Effector memory CD4-positive, alpha-beta T cell (primary cell): Measurements from ENCODE around the gene MED23.

Source experiments
- DNase-seq, 3 donors: peaks; one replicate each; pipeline ENCODE4 v3.0.0-alpha.2; 2020
- H3K27ac ChIP-seq: 2 replicates; pipeline ENCODE4 v1.7.0; 2013; ENCODE audit warnings: mild to moderate bottlenecking, low read length, moderate library complexity; ENCODE audit not compliant: insufficient read depth, poor library complexity, severe bottlenecking
- H3K27me3 ChIP-seq: replicated peaks from 2 replicates; pipeline ENCODE4 v1.7.0; 2013; ENCODE audit warnings: mild to moderate bottlenecking, low read length; ENCODE audit not compliant: insufficient read depth, control insufficient read depth, poor library complexity, severe bottlenecking
- H3K36me3 ChIP-seq: 2 replicates; pipeline ENCODE4 v1.7.0; 2013; ENCODE audit warnings: mild to moderate bottlenecking, low read length, moderate library complexity; ENCODE audit not compliant: control insufficient read depth, insufficient read depth
- H3K4me1 ChIP-seq: 2 replicates; pipeline ENCODE4 v1.7.0; 2013; ENCODE audit warnings: low read length, mild to moderate bottlenecking; ENCODE audit not compliant: control insufficient read depth, insufficient read depth, poor library complexity, severe bottlenecking
- H3K4me3 ChIP-seq: 2 replicates; pipeline ENCODE4 v1.7.0; 2013; ENCODE audit warnings: low read length, low read depth, mild to moderate bottlenecking; ENCODE audit not compliant: insufficient read depth, poor library complexity, severe bottlenecking
- H3K9me3 ChIP-seq: 2 replicates; pipeline ENCODE4 v1.7.0; 2013; ENCODE audit warnings: mild to moderate bottlenecking, low read length, moderate library complexity; ENCODE audit not compliant: control insufficient read depth

The MED23 gene

DNA sequence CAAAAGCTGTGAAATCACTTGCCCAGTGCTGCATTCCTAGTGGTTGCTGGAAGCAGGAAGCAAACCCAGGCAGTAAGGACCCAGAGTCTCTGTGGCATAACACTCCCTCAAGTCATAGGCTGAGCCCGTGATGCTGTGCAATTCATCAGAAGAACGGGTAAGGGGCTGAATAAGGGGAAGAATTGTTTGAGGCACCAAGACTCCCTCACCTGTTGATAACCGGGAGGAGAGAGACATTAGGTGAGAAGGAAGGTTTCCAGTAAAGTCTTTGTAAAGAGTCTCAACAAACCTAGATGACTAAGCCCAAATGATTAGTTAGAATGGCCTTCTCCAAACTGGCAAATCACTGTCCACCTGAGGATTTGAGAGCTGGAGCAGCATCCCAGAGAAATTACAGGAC, 27.3 kb upstream of the MED23 start:
- no peak for DNase-seq
- no peak overlapping the region for H3K4me3 ChIP-seq
- no peaks in the 10 kb centered on the region for H3K36me3 ChIP-seq
- no peaks in the 10 kb centered on the region for H3K4me1 ChIP-seq
- H3K27me3 ChIP-seq: no peaks in the 10 kb centered on the region
- H3K27ac ChIP-seq: no peak overlapping the region
- H3K9me3 ChIP-seq: no peaks in the 10 kb centered on the region

DNA sequence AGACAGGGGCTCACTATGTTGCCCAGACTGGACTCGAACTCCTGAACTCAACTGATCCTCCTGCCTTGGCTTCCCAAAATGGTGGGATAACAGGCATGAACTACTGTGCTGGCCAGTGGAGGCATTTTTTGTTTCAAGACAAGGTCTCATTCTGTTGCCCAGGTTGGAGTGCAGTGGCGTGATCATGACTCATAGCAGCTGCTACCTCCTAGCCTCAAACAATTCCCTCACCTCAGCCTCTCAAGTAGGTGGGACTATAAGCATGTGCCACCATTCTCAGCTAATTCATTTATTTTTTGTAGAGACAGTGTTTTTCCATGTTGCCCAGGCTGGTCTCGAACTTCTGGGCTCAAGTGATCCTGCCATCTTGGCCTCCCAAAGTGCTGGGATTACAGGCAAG, 26.3 kb upstream of the MED23 start:
- DNase-seq: no peak

DNA sequence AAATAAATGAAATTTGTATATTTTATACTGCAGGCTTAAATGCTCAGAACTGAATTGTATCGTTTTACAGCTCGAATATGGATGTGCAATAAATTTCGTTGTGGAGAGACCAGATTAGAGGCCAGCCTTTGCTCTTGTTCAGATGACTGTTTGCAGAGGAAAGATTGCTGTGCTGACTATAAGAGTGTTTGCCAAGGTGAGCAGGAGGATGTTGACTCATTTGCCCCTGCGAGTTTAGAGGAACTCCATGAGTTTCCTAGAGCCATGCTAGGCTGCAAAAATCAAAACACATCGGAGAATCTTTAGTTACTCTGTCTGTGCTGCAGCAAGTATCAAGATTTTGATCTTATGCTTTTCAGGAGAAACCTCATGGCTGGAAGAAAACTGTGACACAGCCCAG, 24.4 kb upstream of the MED23 start:
- DNase-seq: no peak
- H3K4me1 ChIP-seq: no peaks in the 10 kb centered on the region
- no peaks in the 10 kb centered on the region for H3K36me3 ChIP-seq
- no peak overlapping the region for H3K27ac ChIP-seq
- H3K9me3 ChIP-seq: no peaks in the 10 kb centered on the region
- no peaks in the 10 kb centered on the region for H3K27me3 ChIP-seq
- H3K4me3 ChIP-seq: no peak overlapping the region

More for the DNA sequence above, 26.3 kb upstream of the MED23 start:
- Histone ChIP-seq H3K27ac (no peak overlapping the region), H3K4me3 (no peak overlapping the region), H3K27me3 (no peaks in the 10 kb centered on the region), H3K4me1 (no peaks in the 10 kb centered on the region), H3K36me3 (no peaks in the 10 kb centered on the region), H3K9me3 (no peaks in the 10 kb centered on the region)

DNA sequence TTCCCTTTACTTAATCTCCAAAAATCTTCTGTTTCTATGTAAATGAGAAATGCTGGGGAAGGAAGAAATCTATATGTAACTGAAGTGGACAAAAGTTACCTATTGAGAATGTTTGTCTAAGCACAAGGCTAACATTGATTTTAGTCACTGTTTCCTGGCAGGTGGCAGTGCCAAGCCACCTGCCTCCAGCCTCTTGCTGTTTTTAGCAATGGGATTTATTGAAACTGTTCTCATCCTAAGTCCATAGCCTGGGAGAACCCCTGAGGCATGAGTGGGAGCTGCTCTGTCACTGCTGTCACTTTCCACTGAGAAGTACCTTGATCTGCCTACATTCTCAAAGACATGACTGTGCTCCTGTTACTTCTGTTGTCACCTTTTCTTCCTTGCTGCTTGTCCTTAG, 23.7 kb upstream of the MED23 start:
- Histone ChIP-seq H3K27me3 (no peaks in the 10 kb centered on the region), H3K36me3 (no peaks in the 10 kb centered on the region), H3K4me3 (no peak overlapping the region), H3K27ac (no peak overlapping the region), H3K9me3 (no peaks in the 10 kb centered on the region), H3K4me1 (no peaks in the 10 kb centered on the region)
- DNase-seq: no peak

DNA sequence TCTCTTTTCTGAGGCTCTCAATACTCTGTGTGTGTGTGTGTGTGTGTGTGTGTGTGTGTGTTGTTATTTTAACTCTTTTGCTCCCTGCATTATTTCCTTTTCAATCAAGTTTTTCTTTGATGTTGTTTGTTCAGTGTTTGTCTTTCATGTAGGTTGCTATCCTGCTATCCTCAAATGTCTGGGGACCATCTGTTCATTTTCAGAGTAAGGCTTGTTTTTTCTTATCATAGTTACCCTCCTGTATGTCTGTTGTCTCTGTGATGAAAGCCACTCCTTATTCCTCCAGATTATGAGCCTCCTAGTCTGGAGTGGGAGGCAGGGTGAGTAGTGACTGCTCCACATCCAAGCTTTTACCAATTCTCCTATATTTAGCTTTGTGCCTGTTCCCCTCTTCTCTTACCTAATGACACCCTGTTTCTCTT, 18.2 kb upstream of the MED23 start:
- H3K4me3 ChIP-seq: no peak overlapping the region
- no peak overlapping the region for H3K27ac ChIP-seq
- H3K9me3 ChIP-seq: no peaks in the 10 kb centered on the region
- H3K4me1 ChIP-seq: no peaks in the 10 kb centered on the region
- no peaks in the 10 kb centered on the region for H3K27me3 ChIP-seq
- no peak for DNase-seq
- H3K36me3 ChIP-seq: no peaks in the 10 kb centered on the region

DNA sequence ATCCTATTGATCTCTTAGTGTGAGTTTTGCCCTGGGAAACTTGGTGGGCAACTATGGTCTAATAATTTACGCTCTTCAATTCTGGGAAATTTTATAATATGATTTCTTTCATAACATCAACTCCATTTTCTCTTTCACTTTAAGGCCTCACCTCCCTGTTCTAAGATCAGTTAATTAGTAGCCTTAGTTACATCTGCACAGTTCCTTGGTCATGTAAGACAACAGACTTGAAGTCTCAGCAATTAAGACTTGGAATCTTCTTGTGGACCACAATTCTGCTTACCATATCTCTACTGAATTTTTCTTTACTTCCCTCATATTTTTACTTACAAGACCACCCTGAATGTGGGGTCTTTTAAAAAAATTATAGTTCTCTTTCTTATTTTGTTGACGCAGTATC, 17.8 kb upstream of the MED23 start:
- DNase-seq: no peak
- no peaks in the 10 kb centered on the region for H3K27me3 ChIP-seq
- H3K27ac ChIP-seq: no peak overlapping the region

DNA sequence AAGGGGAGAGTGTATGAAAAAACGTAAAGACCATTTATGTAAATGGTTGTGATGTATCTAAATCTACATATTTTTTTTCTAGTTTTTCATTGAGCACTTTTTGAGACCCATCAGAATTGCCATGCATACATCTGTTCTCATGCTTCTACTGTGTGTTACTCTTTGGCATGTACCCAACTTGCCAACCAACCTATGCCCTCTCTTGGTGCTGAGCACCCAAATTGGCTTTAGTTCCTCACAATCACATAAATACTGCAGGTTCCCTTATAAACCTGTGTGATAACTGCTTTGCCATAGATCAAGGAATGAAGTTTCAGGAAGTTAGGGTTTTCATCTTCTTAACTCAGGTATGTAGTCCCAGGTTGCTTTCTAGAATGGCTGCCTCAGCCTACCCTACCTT, 16.9 kb upstream of the MED23 start:
- Histone ChIP-seq H3K36me3 (no peaks in the 10 kb centered on the region), H3K27me3 (no peaks in the 10 kb centered on the region), H3K4me3 (no peak overlapping the region), H3K4me1 (no peaks in the 10 kb centered on the region), H3K27ac (no peak overlapping the region), H3K9me3 (no peaks in the 10 kb centered on the region)
- no peak for DNase-seq

More for the DNA sequence above, 17.8 kb upstream of the MED23 start:
- Histone ChIP-seq H3K9me3 (no peaks in the 10 kb centered on the region), H3K4me3 (no peak overlapping the region), H3K4me1 (no peaks in the 10 kb centered on the region), H3K36me3 (no peaks in the 10 kb centered on the region)

DNA sequence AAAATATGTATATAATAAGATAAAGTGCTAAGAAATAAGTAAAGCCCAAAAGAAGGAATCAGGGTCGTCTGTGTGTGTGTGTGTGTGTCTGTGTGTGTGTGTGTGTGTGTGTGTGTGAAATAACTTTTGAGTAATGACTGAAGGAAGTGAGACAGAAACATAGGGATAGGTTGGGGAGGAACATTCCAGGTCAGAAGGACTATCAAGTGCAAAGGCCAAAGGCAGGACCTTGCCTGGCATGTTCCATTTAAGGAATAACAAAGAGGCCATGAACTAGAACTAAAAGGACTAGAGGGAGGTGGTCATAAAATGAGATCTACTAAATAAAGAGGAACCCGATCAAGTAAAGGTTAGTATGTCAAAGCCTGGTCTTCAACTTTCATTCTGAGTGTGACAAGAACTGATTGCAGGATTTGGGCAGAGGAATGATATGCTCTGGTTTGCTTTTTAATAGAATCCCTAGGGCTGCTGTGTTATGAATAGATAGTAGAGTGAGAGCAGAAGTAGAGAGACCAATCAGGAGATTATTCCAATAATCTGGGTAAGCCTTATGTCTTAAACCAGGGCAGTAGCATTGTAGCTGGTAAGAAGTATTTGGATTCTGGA, 15.9 kb upstream of the MED23 start:
- H3K9me3 ChIP-seq: no peaks in the 10 kb centered on the region
- DNase-seq: no peak
- H3K4me3 ChIP-seq: no peak overlapping the region
- H3K4me1 ChIP-seq: no peaks in the 10 kb centered on the region
- no peaks in the 10 kb centered on the region for H3K36me3 ChIP-seq
- H3K27me3 ChIP-seq: no peaks in the 10 kb centered on the region
- no peak overlapping the region for H3K27ac ChIP-seq

DNA sequence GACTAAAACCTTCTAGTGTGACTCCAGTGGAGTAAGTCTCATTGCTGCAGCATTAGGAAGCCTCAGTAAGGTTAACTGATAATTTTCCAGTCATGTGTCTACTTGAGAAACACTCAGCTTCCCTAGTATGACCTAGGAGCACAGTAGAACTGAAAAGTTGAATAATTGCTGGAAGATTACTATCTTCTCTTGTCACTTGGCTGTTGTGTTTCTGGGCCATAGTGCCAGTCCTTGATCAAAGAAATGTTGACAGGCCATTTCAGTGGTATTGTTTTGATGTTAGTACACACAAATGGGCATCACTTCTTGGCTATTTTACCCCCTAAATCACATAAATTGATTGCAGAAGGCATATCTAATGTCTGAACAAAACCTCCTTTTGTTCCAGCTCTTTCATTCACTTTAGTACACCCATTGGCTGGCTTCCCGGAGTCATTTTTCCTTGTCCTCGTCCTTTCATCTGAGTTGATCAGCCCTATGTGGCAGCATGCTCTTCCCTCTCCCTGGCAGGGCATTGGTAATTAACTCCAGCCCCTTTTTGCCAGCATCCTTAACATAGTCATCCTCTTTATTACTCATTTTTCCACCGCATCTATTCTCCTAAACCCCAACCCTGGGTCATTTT, 15.1 kb upstream of the MED23 start:
- Histone ChIP-seq H3K4me3 (no peak overlapping the region), H3K36me3 (no peaks in the 10 kb centered on the region), H3K4me1 (no peaks in the 10 kb centered on the region), H3K9me3 (no peaks in the 10 kb centered on the region), H3K27ac (no peak overlapping the region), H3K27me3 (no peaks in the 10 kb centered on the region)
- no peak for DNase-seq

DNA sequence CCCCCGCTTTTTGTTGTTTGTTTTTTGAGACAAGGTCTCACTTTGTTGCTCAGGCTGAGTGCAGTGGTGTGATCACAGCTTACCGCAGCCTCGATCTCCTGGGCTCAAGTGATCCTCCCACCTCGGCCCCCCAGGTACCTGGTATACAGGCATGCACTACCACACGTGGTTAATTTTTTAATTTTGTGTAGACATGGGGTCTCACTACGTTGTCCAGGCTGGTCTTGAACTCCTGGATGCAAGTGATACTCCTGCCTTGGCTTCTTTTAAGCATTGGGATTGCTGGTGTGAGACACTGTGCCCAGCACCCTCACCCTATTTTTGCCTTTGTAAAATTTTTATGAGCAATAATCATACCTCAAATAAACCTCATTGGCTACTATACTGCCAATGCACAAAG, 14.5 kb upstream of the MED23 start:
- Histone ChIP-seq H3K4me3 (no peak overlapping the region), H3K36me3 (no peaks in the 10 kb centered on the region), H3K27ac (no peak overlapping the region), H3K9me3 (no peaks in the 10 kb centered on the region), H3K27me3 (no peaks in the 10 kb centered on the region), H3K4me1 (no peaks in the 10 kb centered on the region)
- no peak for DNase-seq
